HG03060 (cell line): ENCODE measurements around the gene CRELD1.
"Not testable (repeated sequence)": the region's sequence is repeated elsewhere in the genome, so short reads cannot be mapped to it uniquely, and the experiment has no call there.

ENCODE experiments used
- ATAC-seq: cut with Tn5 transposase; IDR thresholded peaks from one replicate; pipeline ENCODE4 v1.9.1; 2021; ENCODE audit warnings: low read depth, moderate number of reproducible peaks; ENCODE audit not compliant: unreplicated experiment

Gene CRELD1, protein sequence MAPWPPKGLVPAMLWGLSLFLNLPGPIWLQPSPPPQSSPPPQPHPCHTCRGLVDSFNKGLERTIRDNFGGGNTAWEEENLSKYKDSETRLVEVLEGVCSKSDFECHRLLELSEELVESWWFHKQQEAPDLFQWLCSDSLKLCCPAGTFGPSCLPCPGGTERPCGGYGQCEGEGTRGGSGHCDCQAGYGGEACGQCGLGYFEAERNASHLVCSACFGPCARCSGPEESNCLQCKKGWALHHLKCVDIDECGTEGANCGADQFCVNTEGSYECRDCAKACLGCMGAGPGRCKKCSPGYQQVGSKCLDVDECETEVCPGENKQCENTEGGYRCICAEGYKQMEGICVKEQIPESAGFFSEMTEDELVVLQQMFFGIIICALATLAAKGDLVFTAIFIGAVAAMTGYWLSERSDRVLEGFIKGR

DNA sequence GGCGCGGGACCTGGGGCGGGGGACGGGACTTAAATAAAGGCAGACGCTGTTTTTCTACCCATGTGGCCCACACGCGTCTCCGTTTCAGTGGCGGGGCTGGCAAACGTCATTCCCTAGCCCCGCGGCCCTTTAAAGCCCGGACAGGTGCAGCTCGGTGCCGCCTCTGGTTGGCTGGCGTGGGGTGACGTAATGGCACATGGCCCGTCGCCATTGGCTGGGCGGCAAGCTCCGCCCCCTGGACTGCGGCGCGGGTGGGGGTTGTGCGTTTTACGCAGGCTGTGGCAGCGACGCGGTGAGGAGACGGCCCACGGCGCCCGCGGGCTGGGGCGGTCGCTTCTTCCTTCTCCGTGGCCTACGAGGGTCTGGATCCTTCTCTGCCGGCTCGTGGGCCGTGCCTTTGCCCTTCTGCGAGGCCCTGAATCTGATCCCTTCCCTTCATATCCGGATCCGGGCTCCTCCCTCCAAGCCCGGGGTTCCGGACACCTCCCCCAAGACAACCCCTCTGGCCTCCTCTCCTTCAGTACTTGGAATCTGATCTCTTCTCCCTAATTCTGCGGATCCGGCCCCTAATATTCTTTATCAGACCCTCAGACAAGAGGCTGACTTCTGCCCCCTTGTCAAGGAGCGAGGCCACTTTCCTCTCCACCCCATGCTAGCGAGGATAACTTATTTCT, at the start of gene CRELD1:
Gene CRELD1 (plus strand): TSS at position 274 of the 674 bp plus-strand sequence. CDS start 605 bp downstream, outside the sequence.
- peak; percentile 75 for ATAC-seq

GRCh38 chr3:9884555-9885165, 49.0 kb upstream of the CRELD1 start:
- ATAC-seq = no peak

DNA sequence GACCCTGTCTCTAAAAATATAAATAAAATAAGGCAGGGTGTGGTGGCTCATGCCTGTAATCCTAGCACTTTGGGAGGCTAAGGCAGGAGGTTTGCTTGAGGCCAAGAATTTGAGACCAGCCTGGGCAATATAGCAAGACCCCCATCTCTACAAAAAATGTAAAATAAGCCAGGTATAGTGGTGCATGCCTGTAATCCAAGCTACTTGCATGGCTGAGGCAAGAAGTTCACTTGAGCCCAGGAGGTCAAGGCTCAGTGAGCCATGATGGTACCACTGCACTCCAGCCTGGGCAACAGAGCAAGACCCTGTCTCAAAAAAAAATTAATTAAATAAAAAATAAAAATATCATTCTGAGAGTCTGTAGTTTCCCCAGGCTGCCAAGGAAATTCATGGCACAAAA, 47.3 kb upstream of the CRELD1 start:
- no peak for ATAC-seq

GRCh38 chr3:9887480-9887879, 46.2 kb upstream of the CRELD1 start:
- ATAC-seq = no peak

- no peak for ATAC-seq
Measured at GRCh38 chr3:9888540-9888939, 45.1 kb upstream of the CRELD1 start.

GRCh38 chr3:9889405-9889804, 44.2 kb upstream of the CRELD1 start:
- no peak for ATAC-seq

GRCh38 chr3:9890249-9891071, 43.2 kb upstream of the CRELD1 start, which contains the start of gene JAGN1:
TSS of gene JAGN1 (plus strand) at chr3:9890610. CDS start at chr3:9890723, 113 bp downstream.
- ATAC-seq = no peak

DNA sequence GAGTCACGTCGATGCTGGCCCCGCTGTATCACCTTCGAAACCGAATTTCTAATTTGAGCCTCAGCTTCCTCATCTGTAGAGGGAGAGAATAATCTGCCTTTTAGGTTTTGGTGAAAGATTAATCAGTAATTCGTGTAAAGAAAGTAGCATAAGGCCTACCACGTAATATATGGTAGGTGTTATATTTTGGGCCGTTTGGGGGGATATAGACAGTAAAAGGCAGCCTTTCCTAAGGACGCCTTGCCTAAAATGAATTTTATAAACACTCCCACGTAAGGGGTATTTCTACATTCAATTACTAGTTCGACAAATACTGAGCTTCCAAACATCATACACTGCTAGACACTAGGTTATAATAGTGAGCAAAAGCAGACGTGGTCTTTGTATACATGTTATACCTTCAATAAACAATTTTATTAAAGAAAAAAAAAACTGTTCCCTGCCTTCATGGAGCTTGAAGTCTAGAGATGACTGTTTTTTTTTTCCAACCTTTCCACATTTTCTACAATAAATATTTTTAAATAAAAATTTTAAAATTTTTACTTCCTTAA, 42.5 kb upstream of the CRELD1 start:
- no peak for ATAC-seq

DNA sequence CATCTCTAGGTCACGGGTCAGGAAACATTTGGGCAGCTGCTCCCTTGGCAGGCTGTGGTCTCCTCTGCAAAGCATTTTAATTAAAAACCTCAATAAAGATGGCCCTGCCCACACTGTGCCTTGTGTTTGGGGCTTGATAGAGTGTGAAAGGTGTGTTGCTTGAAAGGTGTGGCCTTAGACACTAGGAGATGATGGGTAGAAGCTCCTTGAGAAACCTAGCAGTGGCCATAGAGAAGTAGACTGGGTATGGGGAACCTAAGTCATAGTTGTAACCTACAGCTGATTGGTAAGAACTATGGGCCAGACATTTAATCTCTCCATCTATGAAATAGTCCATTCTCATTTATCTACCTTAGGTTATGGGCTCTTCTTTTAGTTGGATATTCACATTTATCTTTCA, 39.9 kb upstream of the CRELD1 start:
- no peak for ATAC-seq

GRCh38 chr3:9895715-9896114, 37.9 kb upstream of the CRELD1 start:
- ATAC-seq = not testable (repeated sequence)

- not testable (repeated sequence) for ATAC-seq
Measured at GRCh38 chr3:9896755-9897407, 36.8 kb upstream of the CRELD1 start.

- ATAC-seq = no peak
Measured at GRCh38 chr3:9897408-9898372, 35.9 kb upstream of the CRELD1 start.

GRCh38 chr3:9898467-9899241, 35.0 kb upstream of the CRELD1 start:
- ATAC-seq = no peak

- ATAC-seq = no peak
Measured at GRCh38 chr3:9899289-9899791, 34.3 kb upstream of the CRELD1 start.

DNA sequence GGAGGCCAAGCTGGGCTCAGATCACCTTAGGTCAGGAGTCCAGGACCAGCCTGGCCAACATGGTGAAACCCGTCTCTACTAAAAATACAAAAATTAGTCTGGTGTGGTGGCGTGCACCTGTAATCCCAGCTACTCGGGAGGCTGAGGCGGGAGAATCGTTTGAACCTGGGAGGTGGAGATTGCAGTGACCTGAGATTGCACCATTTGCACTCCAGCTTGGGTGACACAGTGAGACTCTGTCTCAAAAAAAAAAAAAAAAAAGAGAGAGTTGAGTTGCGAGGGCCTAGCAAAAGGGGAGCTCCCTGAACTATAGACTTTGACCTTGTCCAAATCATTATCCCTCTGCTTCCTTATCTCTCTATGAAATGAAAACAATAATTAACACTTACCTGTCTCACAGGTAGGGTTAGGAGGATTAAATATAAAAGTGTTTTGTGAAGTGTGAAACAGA, 32.6 kb upstream of the CRELD1 start:
- not testable (repeated sequence) for ATAC-seq

DNA sequence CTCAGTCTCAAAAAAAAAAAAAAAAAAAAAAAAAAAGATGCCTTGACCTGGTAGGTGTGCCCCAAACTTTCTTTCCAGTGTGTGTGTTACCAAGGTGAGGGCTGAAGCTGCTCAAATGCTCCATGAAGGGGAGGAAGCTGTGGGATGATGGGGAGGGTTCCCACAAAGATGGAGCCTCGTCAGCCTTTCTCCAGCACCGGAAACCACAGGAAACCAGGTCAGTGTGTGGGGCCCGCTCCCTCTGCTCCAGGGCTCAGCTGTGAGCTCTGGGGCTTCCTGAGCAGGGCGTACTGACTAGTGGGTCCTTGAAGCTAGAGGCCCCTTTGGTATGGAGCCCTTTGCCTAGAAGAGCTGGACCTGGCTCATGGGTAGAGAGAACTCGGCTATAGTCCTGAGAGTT, 31.7 kb upstream of the CRELD1 start:
- no peak for ATAC-seq
